Measurements from ENCODE around the gene SLC43A3.

Gene SLC43A3

DNA sequence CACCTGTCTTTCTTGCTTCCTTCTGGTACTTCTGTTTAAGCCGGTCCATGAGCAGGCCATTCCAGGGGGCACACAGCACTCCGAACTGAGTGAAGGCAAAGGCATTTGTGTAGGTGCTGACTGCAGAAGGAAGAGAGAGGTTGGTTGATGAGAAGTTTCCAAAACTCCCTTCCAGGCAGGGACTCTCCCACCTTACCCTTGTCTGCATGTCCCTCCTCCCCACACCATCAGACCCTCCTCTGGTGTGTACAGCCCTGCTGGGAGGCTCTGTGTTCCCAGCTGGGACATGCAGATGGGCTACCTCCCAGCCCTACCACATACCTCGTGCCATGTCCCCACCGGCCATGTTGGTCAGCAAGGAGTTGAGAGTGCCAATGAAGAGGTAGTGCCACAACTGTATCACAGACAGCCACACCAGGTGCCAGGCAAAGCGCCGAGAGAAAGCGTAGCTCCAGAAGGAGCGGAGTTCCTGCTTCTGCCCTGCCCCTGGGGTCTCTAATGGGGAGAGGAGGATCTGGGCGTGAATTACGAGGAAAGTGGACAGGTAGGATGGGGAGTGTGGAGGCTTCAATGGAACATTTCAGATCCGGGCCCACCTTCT is 12.2 kb downstream of the SLC43A3 start:
- H3K9ac ChIP-seq (ENCODE audit: low read depth, low read length), result no peak overlapping the region
- no peaks in the 10 kb centered on the region for H3K27me3 ChIP-seq (ENCODE audit: control insufficient read depth, insufficient read depth, low read length)
- no peaks in the 10 kb centered on the region for H3K9me3 ChIP-seq (ENCODE audit: control insufficient read depth, insufficient read depth, low read length)
- H3K27ac ChIP-seq (ENCODE audit: low read depth, low read length), result no peak overlapping the region
- H3K36me3 ChIP-seq (ENCODE audit: control insufficient read depth, insufficient read depth, low read length), result peaks cover 73% of the 10 kb centered on the region
- no peaks in the 10 kb centered on the region for H3K4me1 ChIP-seq (ENCODE audit: control insufficient read depth, insufficient read depth, low read length)
- no peak overlapping the region for H3K4me3 ChIP-seq (ENCODE audit: low read depth, low read length)

DNA sequence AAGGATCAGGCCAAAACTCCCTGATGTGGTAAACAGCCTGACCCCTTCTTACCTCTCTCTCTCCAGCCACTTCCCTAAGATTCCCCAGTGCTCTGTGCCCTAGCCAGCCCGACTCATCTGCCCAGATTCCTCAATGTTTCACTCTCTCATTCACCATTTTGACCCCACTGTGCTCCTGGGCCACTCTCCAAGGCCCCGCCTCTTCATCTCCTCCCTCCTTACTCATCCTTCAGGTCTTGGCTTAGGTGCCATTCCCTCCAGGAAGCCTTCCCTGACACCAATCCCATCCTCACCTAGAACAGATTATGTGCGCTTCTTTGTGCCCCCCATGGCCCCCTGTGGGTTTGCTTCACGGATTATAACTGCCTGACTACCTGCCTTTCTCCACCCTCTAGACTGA is 13.2 kb downstream of the SLC43A3 start:
- Histone ChIP-seq H3K9me3 (ENCODE audit: control insufficient read depth, insufficient read depth, low read length) (no peaks in the 10 kb centered on the region), H3K27ac (ENCODE audit: low read depth, low read length) (no peak overlapping the region), H3K9ac (ENCODE audit: low read depth, low read length) (no peak overlapping the region), H3K36me3 (ENCODE audit: control insufficient read depth, insufficient read depth, low read length) (peaks cover 83% of the 10 kb centered on the region), H3K4me1 (ENCODE audit: control insufficient read depth, insufficient read depth, low read length) (no peaks in the 10 kb centered on the region), H3K4me3 (ENCODE audit: low read depth, low read length) (no peak overlapping the region), H3K27me3 (ENCODE audit: control insufficient read depth, insufficient read depth, low read length) (no peaks in the 10 kb centered on the region)

DNA sequence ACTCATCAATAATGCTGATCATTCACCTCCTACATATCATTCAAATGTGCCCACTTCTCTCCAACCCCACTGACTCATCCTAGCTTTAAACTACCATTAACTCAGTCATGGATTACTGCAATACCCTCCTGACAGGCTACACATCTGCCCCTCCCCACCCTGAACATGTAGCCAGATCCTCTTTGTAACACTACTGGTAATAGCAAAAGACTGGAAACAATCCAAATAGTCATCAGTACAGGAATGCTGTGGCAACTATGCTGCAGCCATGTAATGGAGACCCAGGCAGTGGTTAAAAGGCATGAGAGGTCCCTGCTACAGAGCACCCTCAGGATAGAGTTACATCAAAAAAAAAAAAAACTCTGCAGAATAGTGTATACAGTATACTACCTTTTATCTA is 16.6 kb downstream of the SLC43A3 start:
- peaks cover 69% of the 10 kb centered on the region for H3K36me3 ChIP-seq (ENCODE audit: control insufficient read depth, insufficient read depth, low read length)
- no peaks in the 10 kb centered on the region for H3K9me3 ChIP-seq (ENCODE audit: control insufficient read depth, insufficient read depth, low read length)
- H3K4me1 ChIP-seq (ENCODE audit: control insufficient read depth, insufficient read depth, low read length), result no peaks in the 10 kb centered on the region
- no peaks in the 10 kb centered on the region for H3K27me3 ChIP-seq (ENCODE audit: control insufficient read depth, insufficient read depth, low read length)
- no peak overlapping the region for H3K4me3 ChIP-seq (ENCODE audit: low read depth, low read length)
- no peak overlapping the region for H3K9ac ChIP-seq (ENCODE audit: low read depth, low read length)
- H3K27ac ChIP-seq (ENCODE audit: low read depth, low read length), result no peak overlapping the region

DNA sequence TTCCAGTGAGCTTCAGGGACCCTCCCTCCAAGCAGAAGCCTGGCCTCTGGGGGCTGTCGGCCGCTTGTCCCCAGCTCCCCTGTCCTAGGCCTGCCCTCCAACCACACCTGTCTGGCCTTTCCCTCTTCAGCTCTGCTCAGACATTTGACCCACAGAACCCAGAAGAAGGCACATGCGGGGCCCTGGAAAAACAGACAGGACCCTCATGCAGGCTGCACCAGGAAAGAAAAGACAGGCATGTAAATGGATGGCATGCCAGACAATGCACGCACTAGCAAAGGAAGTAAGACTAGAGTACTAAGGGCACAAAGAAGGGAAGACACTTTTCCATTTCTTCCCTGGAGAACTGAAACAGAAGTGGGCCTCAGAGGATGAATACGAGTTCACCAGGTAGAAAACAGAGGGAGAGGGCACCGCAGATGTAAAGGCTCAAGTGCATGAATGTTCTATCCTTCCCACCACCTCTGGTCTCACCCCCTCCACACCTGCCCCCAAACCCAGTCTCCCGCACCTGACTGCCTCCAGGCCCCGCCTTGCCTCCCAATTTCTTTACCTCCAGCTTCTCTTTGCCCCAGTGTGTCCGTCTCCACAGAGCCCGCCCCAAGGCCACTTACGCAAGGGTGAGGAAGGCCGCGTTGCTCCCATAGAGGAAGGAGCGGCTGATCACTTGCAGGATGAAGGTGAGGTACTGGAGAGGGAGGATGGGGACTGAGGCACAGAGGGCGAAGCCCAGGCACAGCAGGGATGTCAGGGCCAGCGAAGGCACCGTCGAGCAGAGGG is 17.4 kb downstream of the SLC43A3 start:
- Histone ChIP-seq H3K36me3 (ENCODE audit: control insufficient read depth, insufficient read depth, low read length) (peaks cover 62% of the 10 kb centered on the region), H3K9ac (ENCODE audit: low read depth, low read length) (no peak overlapping the region), H3K27ac (ENCODE audit: low read depth, low read length) (no peak overlapping the region), H3K27me3 (ENCODE audit: control insufficient read depth, insufficient read depth, low read length) (no peaks in the 10 kb centered on the region), H3K4me3 (ENCODE audit: low read depth, low read length) (no peak overlapping the region), H3K4me1 (ENCODE audit: control insufficient read depth, insufficient read depth, low read length) (no peaks in the 10 kb centered on the region), H3K9me3 (ENCODE audit: control insufficient read depth, insufficient read depth, low read length) (no peaks in the 10 kb centered on the region)

DNA sequence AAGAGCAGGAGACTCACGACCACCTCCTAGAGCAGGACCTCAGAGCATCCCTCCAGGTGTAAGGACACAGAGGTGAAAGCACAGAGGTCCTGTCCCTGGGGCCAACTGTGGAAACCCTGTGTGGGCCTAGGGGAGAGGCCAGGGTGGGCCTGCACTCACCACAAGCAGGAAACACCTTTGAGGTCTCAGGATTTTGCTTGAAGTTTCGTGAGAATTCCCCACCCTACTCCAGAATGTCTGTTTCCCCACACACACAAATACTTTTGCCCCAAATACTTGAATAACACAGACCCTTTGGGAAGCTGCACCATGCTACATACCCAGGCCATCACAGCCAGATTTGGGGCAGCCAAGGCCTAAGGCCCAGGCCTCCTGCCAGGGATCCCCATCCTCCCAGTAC is 18.1 kb downstream of the SLC43A3 start:
- no peaks in the 10 kb centered on the region for H3K4me1 ChIP-seq (ENCODE audit: control insufficient read depth, insufficient read depth, low read length)
- H3K36me3 ChIP-seq (ENCODE audit: control insufficient read depth, insufficient read depth, low read length), result peaks cover 54% of the 10 kb centered on the region
- H3K27me3 ChIP-seq (ENCODE audit: control insufficient read depth, insufficient read depth, low read length), result no peaks in the 10 kb centered on the region
- H3K27ac ChIP-seq (ENCODE audit: low read depth, low read length), result no peak overlapping the region
- H3K9ac ChIP-seq (ENCODE audit: low read depth, low read length), result no peak overlapping the region
- H3K9me3 ChIP-seq (ENCODE audit: control insufficient read depth, insufficient read depth, low read length), result no peaks in the 10 kb centered on the region
- H3K4me3 ChIP-seq (ENCODE audit: low read depth, low read length), result no peak overlapping the region

DNA sequence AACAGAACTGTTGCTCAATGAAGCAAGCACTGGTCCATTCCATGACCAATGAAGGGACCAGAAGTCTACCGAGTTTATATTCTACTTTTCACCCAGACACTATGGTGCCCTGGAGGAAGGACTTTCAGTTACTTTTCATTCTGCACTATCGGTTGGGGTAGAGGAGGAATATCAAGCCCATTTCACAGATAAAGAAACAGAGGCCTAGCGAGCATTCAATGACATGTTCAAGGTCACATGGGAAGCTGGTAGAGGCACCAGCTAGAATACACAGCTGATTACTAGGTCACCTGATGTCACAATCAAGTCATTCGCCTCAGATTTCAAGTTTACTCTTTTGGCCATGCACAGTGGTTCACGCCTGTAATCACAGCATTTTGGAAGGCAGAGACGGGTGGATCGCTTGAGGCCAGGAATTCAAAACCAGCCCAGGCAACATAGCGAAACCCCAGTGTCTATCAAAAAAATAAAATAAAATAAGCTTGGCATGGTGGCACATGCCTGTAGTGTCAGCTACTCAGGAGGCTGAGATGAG is 18.9 kb downstream of the SLC43A3 start:
- Histone ChIP-seq H3K4me1 (ENCODE audit: control insufficient read depth, insufficient read depth, low read length) (no peaks in the 10 kb centered on the region), H3K27ac (ENCODE audit: low read depth, low read length) (no peak overlapping the region), H3K36me3 (ENCODE audit: control insufficient read depth, insufficient read depth, low read length) (peaks cover 46% of the 10 kb centered on the region), H3K27me3 (ENCODE audit: control insufficient read depth, insufficient read depth, low read length) (no peaks in the 10 kb centered on the region), H3K9ac (ENCODE audit: low read depth, low read length) (no peak overlapping the region), H3K9me3 (ENCODE audit: control insufficient read depth, insufficient read depth, low read length) (no peaks in the 10 kb centered on the region), H3K4me3 (ENCODE audit: low read depth, low read length) (no peak overlapping the region)

DNA sequence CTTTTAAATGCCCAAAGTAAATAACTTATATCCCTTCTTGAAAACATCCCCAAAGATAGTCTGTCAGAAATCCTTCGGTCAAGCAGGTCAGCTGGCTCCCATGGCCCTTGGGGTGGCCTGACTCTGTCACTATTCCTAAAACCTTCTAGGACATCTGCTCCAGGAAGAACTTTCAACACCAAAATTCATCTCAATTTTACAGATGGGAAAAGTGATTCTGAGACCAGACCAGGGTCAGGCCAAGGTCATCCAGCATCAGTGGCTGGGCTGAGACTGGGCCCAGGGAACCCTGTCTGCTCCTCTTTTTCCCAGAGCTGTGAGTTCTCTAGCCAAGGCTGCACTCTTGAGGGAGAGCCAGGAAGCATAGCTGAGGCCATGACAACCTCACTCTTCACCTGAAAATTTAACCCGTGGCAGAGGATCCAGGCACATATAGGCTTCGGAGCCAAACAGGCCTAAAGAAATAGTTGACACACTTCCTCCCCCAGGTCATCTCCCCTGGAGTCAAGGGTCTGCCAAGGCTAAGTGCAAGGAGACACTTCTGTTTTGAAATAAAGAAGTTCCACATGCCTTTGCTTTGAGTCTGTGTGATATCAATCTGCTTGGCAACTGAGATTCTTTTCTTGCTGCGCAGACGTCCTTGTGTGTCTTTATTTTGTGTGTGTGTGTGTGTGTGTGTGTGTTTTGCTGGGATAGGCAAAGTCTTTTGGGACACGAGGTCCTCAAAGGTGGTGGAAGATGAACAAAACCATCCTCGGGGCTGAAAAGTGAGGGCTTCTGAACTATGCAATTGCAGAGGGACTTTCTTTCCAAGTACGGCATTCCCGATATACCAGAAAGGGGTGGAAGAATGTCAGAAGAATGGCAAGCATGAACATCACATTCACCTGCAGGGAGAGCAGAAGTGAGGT is 19.7 kb downstream of the SLC43A3 start:
- no peaks in the 10 kb centered on the region for H3K4me1 ChIP-seq (ENCODE audit: control insufficient read depth, insufficient read depth, low read length)
- no peaks in the 10 kb centered on the region for H3K9me3 ChIP-seq (ENCODE audit: control insufficient read depth, insufficient read depth, low read length)
- peaks cover 45% of the 10 kb centered on the region for H3K36me3 ChIP-seq (ENCODE audit: control insufficient read depth, insufficient read depth, low read length)
- no peak overlapping the region for H3K4me3 ChIP-seq (ENCODE audit: low read depth, low read length)
- no peaks in the 10 kb centered on the region for H3K27me3 ChIP-seq (ENCODE audit: control insufficient read depth, insufficient read depth, low read length)
- H3K27ac ChIP-seq (ENCODE audit: low read depth, low read length), result no peak overlapping the region
- no peak overlapping the region for H3K9ac ChIP-seq (ENCODE audit: low read depth, low read length)

DNA sequence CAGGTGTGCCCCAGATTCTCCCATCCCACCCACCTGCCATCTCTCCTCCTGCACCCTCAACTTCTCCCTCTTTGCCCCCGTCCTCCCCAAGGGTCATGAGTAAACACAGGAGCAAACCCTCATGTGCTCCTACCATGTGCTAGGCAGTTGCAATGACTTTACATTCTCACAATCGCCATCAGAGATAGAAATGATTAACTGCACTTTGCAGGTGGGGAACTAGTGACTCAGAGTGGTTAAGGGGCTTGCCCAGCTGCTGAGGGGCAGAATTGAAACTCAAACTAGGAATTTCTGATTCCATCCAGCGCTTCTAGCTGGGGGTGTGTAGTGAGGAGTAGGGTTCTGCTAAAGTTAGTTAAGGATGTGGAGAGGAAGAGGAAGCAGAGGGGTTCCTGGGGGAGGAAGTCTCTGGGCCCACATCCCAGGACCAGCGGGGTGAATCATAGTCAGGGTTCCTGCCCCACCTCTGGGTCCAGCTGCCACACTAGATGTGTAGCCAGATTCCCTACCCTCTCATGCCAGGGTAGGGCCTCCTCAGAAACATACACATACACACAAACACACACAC is 20.5 kb downstream of the SLC43A3 start:
- H3K27ac ChIP-seq (ENCODE audit: low read depth, low read length), result no peak overlapping the region
- no peak overlapping the region for H3K4me3 ChIP-seq (ENCODE audit: low read depth, low read length)
- no peaks in the 10 kb centered on the region for H3K4me1 ChIP-seq (ENCODE audit: control insufficient read depth, insufficient read depth, low read length)
- no peak overlapping the region for H3K9ac ChIP-seq (ENCODE audit: low read depth, low read length)
- peaks cover 42% of the 10 kb centered on the region for H3K36me3 ChIP-seq (ENCODE audit: control insufficient read depth, insufficient read depth, low read length)
- no peaks in the 10 kb centered on the region for H3K27me3 ChIP-seq (ENCODE audit: control insufficient read depth, insufficient read depth, low read length)
- no peaks in the 10 kb centered on the region for H3K9me3 ChIP-seq (ENCODE audit: control insufficient read depth, insufficient read depth, low read length)

DNA sequence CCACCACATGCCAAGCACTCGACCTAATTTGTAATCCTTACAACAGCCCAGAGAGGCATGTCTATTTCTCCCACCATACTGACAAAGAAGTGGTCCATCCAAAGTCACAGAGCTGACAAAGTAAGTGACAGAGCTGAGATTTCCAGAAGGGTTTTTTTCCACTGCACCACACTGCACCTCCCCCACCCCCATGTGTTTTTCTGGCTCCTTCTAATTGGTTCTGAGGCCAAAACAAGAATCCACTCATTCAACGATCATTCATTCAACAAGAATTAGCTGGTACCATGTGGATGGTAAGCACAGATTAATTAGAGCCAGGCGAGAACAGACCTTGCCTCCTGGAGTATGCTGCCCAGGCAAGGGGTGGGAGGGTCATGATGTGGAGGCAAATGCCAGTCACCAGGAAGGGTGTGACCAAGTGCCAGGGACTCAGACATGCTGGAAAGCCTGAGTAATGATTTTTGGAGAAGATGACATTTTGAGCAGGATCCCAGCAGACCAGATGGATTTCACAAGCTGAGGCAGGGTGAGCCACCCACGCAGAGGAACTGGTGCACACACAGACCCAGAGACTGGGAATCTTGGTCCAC is 21.6 kb downstream of the SLC43A3 start:
- no peaks in the 10 kb centered on the region for H3K9me3 ChIP-seq (ENCODE audit: control insufficient read depth, insufficient read depth, low read length)
- H3K4me3 ChIP-seq (ENCODE audit: low read depth, low read length), result no peak overlapping the region
- H3K4me1 ChIP-seq (ENCODE audit: control insufficient read depth, insufficient read depth, low read length), result no peaks in the 10 kb centered on the region
- no peak overlapping the region for H3K27ac ChIP-seq (ENCODE audit: low read depth, low read length)
- H3K27me3 ChIP-seq (ENCODE audit: control insufficient read depth, insufficient read depth, low read length), result no peaks in the 10 kb centered on the region
- peaks cover 34% of the 10 kb centered on the region for H3K36me3 ChIP-seq (ENCODE audit: control insufficient read depth, insufficient read depth, low read length)
- no peak overlapping the region for H3K9ac ChIP-seq (ENCODE audit: low read depth, low read length)

DNA sequence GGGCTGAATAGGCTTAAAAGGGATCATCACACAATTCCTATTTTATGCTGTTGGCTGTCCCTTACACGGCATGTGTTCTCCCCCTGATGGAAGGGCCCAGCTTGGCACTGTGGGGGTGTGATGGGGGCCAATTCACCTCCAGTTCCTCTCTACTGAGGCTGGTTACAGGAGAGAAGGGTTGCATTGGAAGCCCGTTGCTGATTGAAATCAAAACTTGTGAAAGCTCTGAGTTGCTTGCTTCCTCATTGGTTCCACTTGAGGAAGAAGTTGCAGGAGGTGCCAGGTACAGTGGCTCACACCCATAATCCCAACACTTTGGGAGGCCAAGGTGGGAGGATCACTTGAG is 23.1 kb downstream of the SLC43A3 start:
- Histone ChIP-seq H3K27me3 (ENCODE audit: control insufficient read depth, insufficient read depth, low read length) (no peaks in the 10 kb centered on the region), H3K36me3 (ENCODE audit: control insufficient read depth, insufficient read depth, low read length) (peaks cover 20% of the 10 kb centered on the region), H3K27ac (ENCODE audit: low read depth, low read length) (no peak overlapping the region), H3K4me1 (ENCODE audit: control insufficient read depth, insufficient read depth, low read length) (no peaks in the 10 kb centered on the region), H3K4me3 (ENCODE audit: low read depth, low read length) (no peak overlapping the region), H3K9me3 (ENCODE audit: control insufficient read depth, insufficient read depth, low read length) (no peaks in the 10 kb centered on the region), H3K9ac (ENCODE audit: low read depth, low read length) (no peak overlapping the region)
